ENCODE data around the gene TMEM117. TPM values are rescaled to one million over a fixed set of nuclear protein-coding genes. Genes with fewer than 3 reads are reported as not detected.
"Not testable (repeated sequence)": the region's sequence is repeated elsewhere in the genome, so short reads cannot be mapped to it uniquely, and the experiment has no call there.

The TMEM117 gene
- polyA plus RNA-seq, 3 donors, result 14.7 to 15.8 (median 14.8) TPM

DNA sequence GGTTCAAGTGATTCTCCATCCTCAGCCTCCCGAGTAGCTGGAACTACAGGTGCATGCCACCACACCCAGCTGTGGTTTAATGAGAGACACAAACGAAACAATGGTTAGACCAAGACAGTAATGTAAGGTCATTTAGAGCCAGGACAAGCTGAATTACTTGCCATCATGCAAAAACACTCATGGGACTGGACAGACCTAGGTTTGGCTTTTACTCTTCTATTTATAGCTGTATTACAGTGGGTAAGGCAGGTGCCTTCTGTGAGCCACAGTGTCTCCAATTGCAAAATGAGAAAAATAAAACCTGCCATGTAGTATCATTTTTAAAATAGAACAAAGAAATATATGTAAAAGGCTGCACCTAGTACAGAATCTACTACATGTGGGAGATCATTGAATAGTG is 527.1 kb downstream of the TMEM117 start:
- no peak for DNase-seq (ENCODE audit: low read depth in 3 of 3, low spot score in 2 of 3)

DNA sequence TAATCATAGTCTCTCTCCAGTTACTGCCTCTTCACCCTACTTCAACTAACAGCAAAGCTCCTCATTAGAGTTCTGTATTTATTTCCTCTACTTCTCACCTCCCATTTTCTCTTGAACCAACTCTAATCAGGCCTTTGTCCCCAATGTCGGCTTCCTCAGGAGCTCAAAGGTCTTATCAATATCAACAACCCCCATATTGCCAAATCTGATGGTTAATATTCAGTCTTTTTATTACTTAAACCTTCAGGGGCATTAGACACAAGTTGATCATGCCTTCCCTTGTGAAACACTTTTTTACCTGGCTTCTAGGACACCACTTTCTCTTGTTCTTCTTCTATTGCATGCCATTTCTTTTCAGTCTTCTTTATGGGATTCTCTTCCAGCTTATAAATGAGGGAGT is 531.3 kb downstream of the TMEM117 start:
- DNase-seq (ENCODE audit: low read depth in 3 of 3, low spot score in 2 of 3), result no peak

DNA sequence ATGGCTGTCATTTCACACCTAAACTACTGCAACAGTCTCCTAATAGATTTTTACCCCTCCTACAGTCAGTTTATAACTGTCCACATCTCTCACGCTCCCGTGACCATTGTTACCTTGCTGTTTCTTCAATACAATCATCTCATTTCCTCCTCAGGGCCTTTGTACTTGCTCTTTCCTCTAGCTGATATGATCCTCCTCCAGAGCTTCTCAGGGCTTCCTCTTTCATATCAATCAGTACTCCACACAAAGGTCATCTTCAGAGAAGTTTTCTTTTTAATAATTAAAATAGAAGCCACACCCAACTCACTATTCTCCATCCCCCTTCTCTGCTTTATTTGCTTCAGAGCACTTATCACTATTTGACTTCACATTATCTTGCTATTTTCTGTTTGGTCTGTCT is 532.0 kb downstream of the TMEM117 start:
- DNase-seq (ENCODE audit: low read depth in 3 of 3, low spot score in 2 of 3), result no peak

DNA sequence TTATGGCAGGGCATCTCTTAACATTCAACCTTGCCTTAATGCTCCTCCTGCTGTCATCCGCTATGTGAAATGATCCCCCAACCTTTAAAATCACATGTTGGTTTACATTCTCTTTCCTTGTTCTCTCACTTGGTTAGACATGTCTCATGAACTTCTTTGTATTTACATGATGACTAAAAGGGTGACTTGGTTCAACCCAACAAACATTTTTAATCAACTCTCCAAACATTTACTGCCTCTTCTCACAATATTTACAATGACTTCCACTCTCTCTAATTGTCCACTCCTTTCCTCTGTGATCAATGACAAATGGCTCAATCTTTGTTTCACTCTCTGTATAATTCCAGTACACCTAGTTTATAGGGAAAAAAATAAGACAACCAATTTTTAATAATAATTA is 534.1 kb downstream of the TMEM117 start:
- no peak for DNase-seq (ENCODE audit: low read depth in 3 of 3, low spot score in 2 of 3)

DNA sequence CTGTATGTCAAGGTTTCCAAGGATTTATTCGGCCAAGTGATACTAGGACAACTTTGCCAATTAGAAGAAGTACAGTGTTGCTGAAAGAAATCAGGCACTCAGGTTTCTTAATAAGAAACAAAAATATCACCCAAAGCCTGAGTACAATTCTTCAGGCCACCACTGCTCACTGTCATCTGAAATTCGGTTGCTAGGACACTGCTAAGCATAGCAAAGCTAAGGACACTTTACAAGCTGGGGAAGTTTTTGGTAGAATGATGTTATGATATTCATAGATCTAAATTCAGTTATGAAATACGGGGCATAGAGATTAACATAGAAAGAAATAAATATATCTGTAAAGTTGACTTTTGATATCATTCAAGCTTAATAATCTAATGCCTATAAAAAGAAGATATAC is 535.1 kb downstream of the TMEM117 start:
- DNase-seq (ENCODE audit: low read depth in 3 of 3, low spot score in 2 of 3), result no peak

DNA sequence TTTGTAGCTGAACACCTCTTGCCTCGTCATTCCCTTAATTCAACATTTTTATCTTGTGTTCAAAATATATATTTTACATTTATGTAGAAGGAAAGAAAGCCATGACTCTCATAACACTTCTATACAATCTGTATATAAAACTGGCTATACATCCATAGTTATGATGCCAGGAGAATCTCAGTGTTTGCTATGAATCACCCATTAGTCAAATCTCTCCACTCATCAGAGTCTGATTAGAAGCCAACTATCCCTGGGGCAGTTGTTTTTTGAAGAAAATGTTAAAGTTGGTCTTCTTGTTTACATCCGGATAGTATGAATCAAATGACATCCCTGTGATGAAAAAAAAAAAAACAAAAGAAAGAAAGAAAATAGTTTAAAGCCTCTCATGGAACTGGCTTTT is 536.4 kb downstream of the TMEM117 start:
- DNase-seq (ENCODE audit: low read depth in 3 of 3, low spot score in 2 of 3), result no peak

DNA sequence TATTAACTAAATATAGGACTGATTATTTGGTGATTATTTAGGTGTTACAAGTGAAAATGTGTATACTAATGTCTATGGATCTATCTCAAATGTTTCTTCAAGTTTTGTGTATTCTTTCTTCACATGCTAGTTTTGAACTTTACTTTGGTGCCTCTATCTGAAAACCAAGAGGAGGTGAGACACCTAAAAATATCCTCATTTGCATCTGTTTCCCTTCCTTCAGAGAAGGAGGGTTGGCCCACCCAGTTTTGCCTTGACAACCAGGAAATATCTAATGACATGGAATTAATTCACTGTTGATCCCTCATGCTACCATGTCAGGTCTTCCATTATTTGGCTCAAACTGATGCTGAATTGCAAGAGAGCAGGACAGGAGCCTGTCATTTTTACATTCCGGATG is 539.8 kb downstream of the TMEM117 start:
- no peak for DNase-seq (ENCODE audit: low read depth in 3 of 3, low spot score in 2 of 3)

DNA sequence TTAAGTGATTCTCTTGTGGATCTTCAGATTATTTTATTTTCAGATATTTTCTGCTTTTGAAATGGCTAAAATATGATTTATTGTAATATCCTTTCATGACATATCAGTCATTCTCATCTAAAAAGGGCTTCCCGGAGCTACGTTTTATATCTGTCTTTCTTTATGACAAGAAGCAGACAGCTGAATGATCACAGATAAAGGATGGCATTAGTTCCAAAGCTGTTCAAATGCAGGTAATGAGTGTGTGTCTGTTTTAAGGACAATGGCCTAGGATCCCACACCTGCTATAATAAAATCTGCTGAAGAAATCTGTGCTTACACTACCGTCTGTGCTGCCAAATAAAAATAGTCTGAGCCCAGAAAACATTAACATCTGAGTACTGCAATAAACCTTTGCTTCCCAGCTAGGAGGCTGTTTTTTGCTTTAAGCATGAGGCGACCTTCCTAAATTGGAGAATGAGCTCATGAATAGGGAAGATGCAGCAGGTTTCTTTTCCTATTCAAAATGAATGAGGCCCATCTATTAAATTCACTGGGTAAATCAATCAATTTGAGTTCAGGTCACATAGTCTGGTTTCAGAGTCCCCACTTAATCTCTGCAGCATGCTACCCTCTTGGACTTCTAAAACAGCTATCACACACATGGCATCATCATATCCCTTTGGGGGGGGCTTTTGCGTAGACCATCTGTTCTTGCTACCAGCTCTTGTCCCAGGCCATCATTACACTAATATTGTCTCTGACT is 541.7 kb downstream of the TMEM117 start:
- no peak for DNase-seq (ENCODE audit: low read depth in 3 of 3, low spot score in 2 of 3)

DNA sequence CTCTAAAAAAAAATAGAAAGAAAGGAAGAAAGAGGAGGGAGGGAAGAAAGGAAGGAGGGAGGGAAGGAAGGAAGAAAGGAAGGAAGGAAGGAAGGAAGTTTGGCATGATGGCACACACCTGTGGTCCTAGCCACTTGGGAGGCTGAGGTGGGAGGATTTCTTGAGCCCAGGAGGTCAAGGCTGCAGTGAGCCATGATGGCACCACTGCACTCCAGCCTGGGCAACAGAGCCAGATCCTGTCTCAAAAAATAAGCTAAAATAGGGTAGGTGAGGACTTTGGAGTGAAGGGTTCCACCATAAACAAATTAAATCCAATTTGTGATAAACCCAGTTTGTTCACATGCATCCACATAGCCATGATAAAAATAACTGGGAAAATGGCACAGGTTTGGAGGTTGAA is 543.2 kb downstream of the TMEM117 start:
- not testable (repeated sequence) for DNase-seq (ENCODE audit: low read depth in 3 of 3, low spot score in 2 of 3)

DNA sequence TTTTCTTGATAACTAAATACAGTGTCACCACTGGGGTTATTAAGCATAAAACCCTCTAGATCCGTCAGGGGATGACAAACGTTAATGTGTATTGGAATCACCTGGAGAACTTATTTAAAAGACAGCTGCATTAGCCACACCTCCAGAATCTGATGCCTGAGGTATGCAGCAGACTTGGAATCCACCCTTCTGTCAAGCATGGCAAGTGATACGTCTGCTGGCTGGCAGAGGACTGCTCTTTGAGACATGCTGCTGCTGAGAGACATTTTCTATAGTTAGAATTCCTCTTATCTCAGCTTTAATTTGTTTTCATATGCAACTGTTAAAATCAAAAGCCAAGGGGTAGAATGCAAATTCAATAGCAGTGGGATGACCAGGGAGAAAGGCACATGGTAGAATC is 544.0 kb downstream of the TMEM117 start:
- no peak for DNase-seq (ENCODE audit: low read depth in 3 of 3, low spot score in 2 of 3)

DNA sequence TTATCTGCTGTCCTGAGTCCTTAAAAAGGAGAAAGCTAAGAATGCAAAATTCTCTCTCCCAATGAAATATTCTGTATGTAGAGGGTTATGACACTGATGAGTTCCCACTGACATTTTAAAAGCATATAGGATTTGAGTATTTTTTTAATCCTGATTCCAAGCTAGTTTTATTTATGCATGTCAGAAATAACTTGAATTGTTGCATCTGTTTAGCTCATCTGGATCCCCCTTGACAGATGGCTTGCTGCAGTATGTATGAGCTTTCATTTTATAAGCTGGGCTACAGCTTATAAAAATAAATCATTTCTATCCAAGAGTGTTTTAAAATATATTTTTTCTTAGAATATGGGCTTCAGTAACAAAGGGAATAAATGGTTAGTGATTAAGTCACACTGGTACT is 545.0 kb downstream of the TMEM117 start:
- DNase-seq (ENCODE audit: low read depth in 3 of 3, low spot score in 2 of 3), result no peak

DNA sequence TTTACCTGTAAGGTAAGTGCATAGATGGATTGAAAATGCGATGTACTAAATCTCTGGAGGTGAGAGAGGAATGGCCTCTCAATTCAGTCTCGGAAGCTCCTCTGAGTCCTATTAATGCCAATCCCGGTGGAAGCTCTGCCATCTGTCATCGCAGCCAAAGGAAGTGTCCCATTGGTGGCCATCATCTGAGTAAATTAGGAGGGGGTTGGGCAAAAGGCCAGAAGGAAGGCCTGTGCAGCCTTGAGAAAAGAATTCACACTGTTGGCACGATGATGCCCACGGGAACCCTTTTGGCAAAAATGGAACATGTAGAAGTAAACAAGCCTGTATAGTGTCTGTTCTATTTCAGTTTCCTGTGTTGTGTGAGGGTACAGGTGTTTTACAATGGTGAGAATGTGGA is 545.5 kb downstream of the TMEM117 start:
- DNase-seq (ENCODE audit: low read depth in 3 of 3, low spot score in 2 of 3), result no peak

DNA sequence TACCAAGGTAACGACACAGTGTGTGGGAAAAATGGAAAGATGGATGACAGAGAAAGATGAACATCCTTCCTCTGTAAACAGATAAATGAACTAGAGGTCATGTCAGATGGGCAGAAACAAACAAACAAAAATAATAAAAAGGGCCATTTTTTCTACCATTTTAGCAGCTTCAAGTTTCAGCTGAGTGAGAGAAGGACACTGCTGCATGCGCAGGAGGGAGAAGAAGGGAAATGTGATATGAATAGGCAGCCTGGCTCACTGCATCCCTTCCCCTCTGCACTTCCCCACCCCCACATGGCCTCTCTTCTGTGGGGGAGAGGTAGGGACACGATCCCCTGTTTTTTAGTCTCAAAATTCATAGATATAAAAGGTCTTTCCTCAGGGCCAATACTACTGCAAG is 548.3 kb downstream of the TMEM117 start:
- DNase-seq (ENCODE audit: low read depth in 3 of 3, low spot score in 2 of 3), result peak in 2 of 3 donors; percentile 7 to 8

DNA sequence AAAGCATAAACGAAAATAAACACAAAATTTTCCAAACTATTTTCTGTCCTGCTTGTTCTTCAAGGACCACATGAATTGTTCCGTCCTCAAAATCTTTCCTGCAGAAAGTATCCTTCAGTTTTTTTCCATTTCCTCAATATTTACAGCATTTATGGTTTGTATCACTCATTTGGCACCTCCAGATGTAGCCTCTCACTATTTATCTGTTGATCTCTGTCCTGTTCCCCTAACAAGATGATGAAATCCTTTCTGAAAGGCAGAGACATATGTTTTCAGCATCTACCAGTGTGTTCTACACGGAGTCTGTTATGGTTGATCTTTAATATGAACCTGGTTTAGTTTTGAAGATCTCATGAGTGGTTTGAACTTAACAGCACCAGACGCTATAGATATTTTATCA is 550.1 kb downstream of the TMEM117 start:
- no peak for DNase-seq (ENCODE audit: low read depth in 3 of 3, low spot score in 2 of 3)

DNA sequence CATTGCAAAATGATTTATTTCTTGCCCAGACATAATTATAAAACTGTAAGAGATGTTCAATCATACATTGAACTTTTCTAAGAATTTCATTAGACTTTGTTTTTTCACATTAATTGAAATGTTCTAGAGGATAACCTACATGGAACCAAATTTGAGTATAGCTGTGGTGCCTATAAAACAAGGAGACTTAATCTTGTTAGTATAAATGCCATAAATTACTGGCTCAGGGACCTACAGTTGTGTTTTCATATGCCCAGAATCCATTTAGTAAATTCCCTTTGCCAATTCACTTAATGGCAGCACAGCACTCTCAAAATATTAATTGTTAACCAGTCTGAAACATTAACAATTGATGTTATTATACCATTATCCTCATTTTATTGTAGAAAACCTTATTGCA is 551.7 kb downstream of the TMEM117 start:
- no peak for DNase-seq (ENCODE audit: low read depth in 3 of 3, low spot score in 2 of 3)

DNA sequence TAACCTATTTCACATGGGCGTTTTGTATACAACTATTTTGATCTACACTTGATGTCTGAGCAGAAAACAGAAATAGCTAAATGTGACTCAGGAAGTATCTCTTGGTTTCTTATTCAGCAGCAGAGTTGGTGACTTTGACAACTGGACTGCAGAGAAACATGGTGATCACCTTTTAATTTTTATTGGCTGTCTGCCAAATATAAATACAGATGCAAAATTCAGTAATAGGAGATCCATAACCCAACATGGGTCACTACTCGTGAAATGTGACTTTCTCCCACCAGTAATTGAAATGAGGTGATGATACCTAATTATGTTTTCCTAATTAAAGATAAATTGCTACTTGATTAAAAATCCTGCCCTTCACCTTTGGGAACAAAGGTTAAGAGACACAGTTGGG is 553.2 kb downstream of the TMEM117 start:
- DNase-seq (ENCODE audit: low read depth in 3 of 3, low spot score in 2 of 3), result no peak

DNA sequence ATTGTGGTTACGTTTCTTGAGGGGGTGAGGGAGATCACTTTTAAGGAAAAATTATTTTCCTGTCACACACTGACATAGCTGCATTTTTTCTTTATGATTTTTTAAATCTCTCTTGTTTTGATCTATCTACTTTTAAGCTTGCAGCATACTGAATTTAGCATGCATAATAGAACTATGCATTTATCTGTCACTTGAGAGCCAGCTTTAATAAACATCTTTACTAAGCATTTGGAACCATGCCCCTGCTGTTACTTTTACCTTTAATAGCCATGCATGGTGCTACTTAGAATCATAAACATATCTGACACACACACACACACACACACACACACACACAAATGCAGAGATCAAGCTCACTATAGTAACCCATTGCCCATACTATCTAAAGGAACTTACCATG is 554.0 kb downstream of the TMEM117 start:
- no peak for DNase-seq (ENCODE audit: low read depth in 3 of 3, low spot score in 2 of 3)

DNA sequence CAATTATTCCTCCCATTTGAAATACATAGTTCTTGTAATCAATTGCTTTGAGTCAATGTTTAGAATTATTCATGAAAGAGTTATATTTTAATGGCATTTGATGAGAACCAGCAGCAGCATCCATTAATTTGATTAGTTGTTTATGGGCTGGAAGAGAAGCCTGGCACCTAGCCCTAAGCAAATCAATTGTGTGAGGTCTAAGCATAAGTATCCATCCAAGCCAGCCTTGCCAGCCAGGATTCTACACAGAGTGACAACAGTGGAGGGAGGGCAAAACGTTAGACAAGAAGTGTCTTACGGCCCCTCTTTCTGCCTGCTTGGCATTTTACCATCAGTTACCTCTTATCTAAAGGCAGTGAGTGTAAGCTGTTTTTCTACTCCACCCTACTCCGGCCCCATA is 561.8 kb downstream of the TMEM117 start:
- DNase-seq (ENCODE audit: low read depth in 3 of 3, low spot score in 2 of 3), result no peak

DNA sequence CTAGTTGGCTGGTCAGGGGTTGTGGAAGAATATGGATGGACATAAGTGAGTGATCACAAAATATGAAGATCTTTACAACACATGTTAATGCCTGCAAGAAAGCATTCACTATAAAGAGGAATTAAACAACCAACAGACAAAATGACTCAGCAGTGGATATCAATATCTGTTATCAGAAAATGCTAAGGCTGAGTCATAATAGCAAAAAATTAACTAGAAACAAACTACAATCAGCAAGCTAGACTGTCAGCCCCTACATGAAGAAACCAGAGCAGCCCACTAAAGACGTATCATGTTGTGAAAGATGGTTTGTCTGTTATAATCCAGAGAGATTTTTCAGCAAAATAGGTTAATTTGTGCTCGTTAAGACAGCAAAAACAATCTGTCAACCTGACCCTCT is 567.3 kb downstream of the TMEM117 start:
- DNase-seq (ENCODE audit: low read depth in 3 of 3, low spot score in 2 of 3), result no peak

DNA sequence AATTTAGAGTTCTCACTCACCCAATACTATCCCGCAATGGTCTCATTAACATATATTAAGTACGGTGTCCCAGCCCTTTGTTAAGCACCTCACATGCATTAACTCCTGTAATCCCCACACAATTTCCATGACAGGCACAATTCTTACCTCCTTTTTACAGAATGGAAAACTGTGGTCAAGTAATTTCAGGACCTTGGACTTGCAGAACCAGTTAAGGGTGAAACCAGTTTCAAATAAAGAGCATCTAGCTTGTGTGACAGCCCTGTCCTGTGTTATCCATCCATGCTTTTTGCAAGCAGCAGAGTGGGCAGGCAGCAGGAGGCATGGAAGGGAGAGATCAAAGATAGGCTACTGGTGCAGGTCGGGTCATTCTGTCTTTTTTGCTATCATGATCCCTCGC is 569.4 kb downstream of the TMEM117 start:
- no peak for DNase-seq (ENCODE audit: low read depth in 3 of 3, low spot score in 2 of 3)

DNA sequence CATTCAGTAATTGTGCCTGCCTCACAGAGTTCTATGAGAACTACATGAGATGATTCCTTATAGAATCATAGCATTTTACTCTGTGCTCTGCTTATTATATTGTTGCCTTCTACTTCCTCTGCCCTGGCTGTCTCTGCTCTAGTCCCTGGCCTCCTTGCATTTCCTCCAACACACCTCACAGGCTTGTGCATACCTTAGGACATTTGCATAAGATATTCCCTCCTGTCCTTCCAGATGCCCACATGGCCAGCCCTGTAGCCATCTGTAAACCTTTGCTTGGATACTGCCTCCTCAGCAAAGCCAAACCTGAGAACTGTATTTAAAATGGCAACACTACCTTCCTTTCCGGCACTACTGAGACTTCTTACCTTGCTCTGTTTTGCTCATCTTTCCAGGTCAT is 586.7 kb downstream of the TMEM117 start:
- no peak for DNase-seq (ENCODE audit: low read depth in 3 of 3, low spot score in 2 of 3)

DNA sequence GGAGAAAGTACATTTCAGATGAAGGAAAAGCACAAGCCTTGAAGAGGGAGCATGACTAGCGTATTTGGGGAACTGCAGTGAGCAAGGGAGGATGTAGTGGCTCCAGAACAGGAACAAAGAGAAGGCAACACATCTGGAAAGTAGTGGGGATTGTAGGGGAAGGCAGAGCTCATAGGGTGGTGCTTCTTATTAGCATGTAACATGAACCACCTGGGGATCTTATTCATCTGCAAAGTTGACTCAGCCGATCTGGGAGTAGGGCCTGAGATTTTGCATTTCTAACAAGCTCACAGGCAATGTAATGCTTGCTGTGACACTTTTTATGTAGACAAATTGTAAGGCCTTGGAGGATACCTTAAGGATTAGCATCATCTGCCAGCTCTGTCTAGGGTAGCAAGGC is 592.9 kb downstream of the TMEM117 start:
- no peak for DNase-seq (ENCODE audit: low read depth in 3 of 3, low spot score in 2 of 3)

DNA sequence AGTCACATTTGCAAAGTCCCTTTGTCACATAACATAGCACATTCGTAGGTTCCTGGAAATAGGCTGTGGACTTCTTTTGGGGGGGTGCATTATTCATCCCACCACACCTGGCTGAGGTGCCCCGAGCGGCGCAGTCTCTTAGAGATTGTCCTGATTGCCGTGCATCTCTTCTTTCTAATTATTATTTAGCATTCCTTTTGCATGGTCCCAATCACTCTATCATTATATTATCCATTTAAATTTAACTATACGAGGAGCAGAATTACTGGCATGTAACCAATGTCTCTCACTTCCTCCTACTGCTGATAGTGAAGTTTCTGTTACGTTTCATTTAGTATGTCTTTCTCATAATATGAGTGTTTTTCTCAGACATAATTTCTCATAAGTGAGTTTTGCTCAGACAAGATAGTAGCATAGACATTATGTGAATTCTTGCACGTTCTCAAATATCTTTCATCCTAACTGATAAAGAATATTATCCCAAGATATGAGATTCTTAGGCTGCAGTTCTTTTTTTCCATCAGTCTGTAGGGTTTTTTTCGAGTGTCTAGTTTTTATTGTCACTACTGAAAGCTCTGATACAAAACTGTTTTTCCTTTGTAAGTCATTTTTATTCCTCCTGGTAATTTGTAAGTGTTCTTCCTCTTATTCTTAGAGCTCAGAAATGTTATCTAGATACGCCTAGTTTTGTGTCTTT is 595.9 kb downstream of the TMEM117 start:
- DNase-seq (ENCODE audit: low read depth in 3 of 3, low spot score in 2 of 3), result no peak

Measured in right renal cortex interstitium (tissue), 3 donors.